K562 (cell line): ENCODE measurements around the gene LRRC27. TPM values are rescaled to one million over a fixed set of nuclear protein-coding genes. Genes with fewer than 3 reads are reported as not detected.

Source experiments
- ATAC-seq: fragments of 200-7000 bp; cut with Tn5 transposase; 3 replicates; pipeline ENCODE4 v1.9.1; 2020; ENCODE audit warnings: moderate library complexity
- BruUV-seq: library from RNA; stranded (reverse); fragments of 400-500 nt; replicated peaks from 2 replicates; lab custom pipeline; 2021; lab: Mats Ljungman, UMichigan
- CTCF ChIA-PET: fragments of 300-600 bp; formaldehyde crosslinking; extraction: SDS; loops from one replicate; lab custom pipeline; 2021; ENCODE audit warnings: low intra/inter-chr PET ratio; lab: Yijun Ruan, JAX
- POLR2A ChIA-PET: fragments of 300-600, 350-650 bp; sonication (Branson Sonifier 250); formaldehyde crosslinking; extraction: SDS; loops from one replicate; lab custom pipeline; 2021; ENCODE audit warnings: antibody characterized with exemption, inconsistent platforms; lab: Yijun Ruan, JAX
- DNase-seq, 4 experiments: peaks; one replicate each; pipeline versions ENCODE4 v3.0.0 to v3.0.0-alpha.2; 2011 to 2018; ENCODE audit warnings: low spot score in 3 of 4, mixed read lengths in 3 of 4; ENCODE audit errors: extremely low read depth in 1 of 4
- FAIRE-seq: peaks from 2 replicates; lab custom pipeline; 2011; peaks lifted over from hg19 to GRCh38; lab: Jason Lieb, UNC
- H2AFZ ChIP-seq: 2 replicates; pipeline ENCODE4 v1.6.0; 2011; ENCODE audit warnings: low read depth, low read length, control low read depth, inconsistent platforms
- H3K27ac ChIP-seq: fragments of 200-600 bp; 3 replicates; pipeline ENCODE4 v1.8.0; 2011; ENCODE audit warnings: low read depth, mild to moderate bottlenecking, control low read depth, inconsistent platforms, low read length, moderate library complexity, mixed read lengths; ENCODE audit errors: extremely low read depth
- H3K27me3 ChIP-seq, 2 experiments: fragments of 300-600 bp in 1 of 2; 2 replicates in 1 of 2; 3 replicates in 1 of 2; pipeline versions ENCODE4 v1.6.0 to v1.8.0; 2011; ENCODE audit warnings: inconsistent platforms in 2 of 2, low read length in 2 of 2, mild to moderate bottlenecking in 1 of 2, mixed read lengths in 1 of 2, moderate library complexity in 1 of 2; ENCODE audit not compliant: control insufficient read depth in 2 of 2, insufficient read depth in 2 of 2
- H3K36me3 ChIP-seq: fragments of 300-600 bp; 3 replicates; pipeline ENCODE4 v1.8.0; 2011; ENCODE audit warnings: mild to moderate bottlenecking, low read length, inconsistent platforms; ENCODE audit not compliant: control insufficient read depth, insufficient read depth
- H3K4me1 ChIP-seq, 2 experiments: fragments of 200-600 bp in 1 of 2; replicated peaks in 1 of 2; 2 replicates in 1 of 2; 3 replicates in 1 of 2; pipeline versions ENCODE4 v1.5.1 to v1.8.0; 2011; ENCODE audit warnings: inconsistent platforms in 2 of 2, low read length in 2 of 2, mild to moderate bottlenecking in 1 of 2, mixed read lengths in 1 of 2, moderate library complexity in 1 of 2; ENCODE audit not compliant: control insufficient read depth in 2 of 2, insufficient read depth in 2 of 2
- H3K4me2 ChIP-seq: 2 replicates; pipeline ENCODE4 v1.6.1; 2011; ENCODE audit warnings: low read length, control low read depth, inconsistent platforms, mixed read lengths; ENCODE audit not compliant: insufficient read depth
- H3K4me3 ChIP-seq: fragments of 200-600 bp; sonication (generic), shearing (Covaris generic); 2 replicates; pipeline ENCODE4 v1.5.1; 2016; ENCODE audit warnings: control low read depth, inconsistent platforms
- H3K79me2 ChIP-seq: fragments of 200-600 bp; 3 replicates; pipeline ENCODE4 v1.8.0; 2011; ENCODE audit warnings: low read length, inconsistent platforms; ENCODE audit not compliant: control insufficient read depth, insufficient read depth
- H3K9ac ChIP-seq, 2 experiments: 2 replicates each; pipeline versions ENCODE4 v1.6.0 to v1.6.1; 2011; ENCODE audit warnings: low read depth in 2 of 2, low read length in 2 of 2, control low read depth in 1 of 2, inconsistent platforms in 1 of 2, mild to moderate bottlenecking in 1 of 2, mixed read lengths in 1 of 2; ENCODE audit not compliant: insufficient read depth in 1 of 2
- H3K9me1 ChIP-seq: one replicate; pipeline ENCODE4 v1.6.0; 2011; ENCODE audit warnings: inconsistent platforms, mild to moderate bottlenecking, low read length, moderate library complexity; ENCODE audit not compliant: control insufficient read depth, insufficient read depth
- H3K9me3 ChIP-seq: replicated peaks from 2 replicates; pipeline ENCODE4 v1.5.1; 2011; ENCODE audit warnings: low read depth, low read length, inconsistent platforms; ENCODE audit not compliant: control insufficient read depth, insufficient read depth
- H4K20me1 ChIP-seq: replicated peaks from 2 replicates; pipeline ENCODE4 v1.6.1; 2011; ENCODE audit warnings: low read length, inconsistent platforms, mixed read lengths; ENCODE audit not compliant: control insufficient read depth, insufficient read depth
- CEBPG ChIP-seq, 3 experiments: fragments of 200-800 bp in 1 of 3; sonication (Bioruptor generic) in 1 of 3; sonication (generic) in 1 of 3; formaldehyde crosslinking in 1 of 3; IDR thresholded peaks in 2 of 3; conservative IDR thresholded peaks in 1 of 3; 2 replicates each; pipeline versions ENCODE4 v1.6.1 to v1.8.0; 2016 to 2022; ENCODE audit warnings: missing compliant biosample characterization in 2 of 3, missing genetic modification characterization in 2 of 3, mild to moderate bottlenecking in 1 of 3, missing genetic modification reagents in 1 of 3
- RFX7 ChIP-seq: fragments of 250-450 bp; sonication (Bioruptor Pico); IDR thresholded peaks from 2 replicates; pipeline ENCODE4 v1.5.1; 2021; ENCODE audit warnings: mild to moderate bottlenecking
- WGBS: fragments of 100-300 bp; shearing (Covaris generic); methylation state at CpG from one replicate; pipeline ENCODE4 v1.1.6; 2016; ENCODE audit warnings: low coverage, mixed read lengths; ENCODE audit not compliant: insufficient coverage; ENCODE audit errors: missing lambda C conversion rate; 5-methylcytosine and 5-hydroxymethylcytosine counted together
- in situ Hi-C: fragments of 300-500 bp; cut with MboI; formaldehyde crosslinking; loops from 4 replicates; pipeline ENCODE4 v1.15.0; 2018; ENCODE audit warnings: inconsistent platforms, mixed read lengths
- intact Hi-C: fragments of 100-400 bp; cut with micrococcal nuclease; formaldehyde crosslinking; loops from 2 replicates; pipeline ENCODE4 v1.14.2; 2022
- polyA plus RNA-seq, 8 experiments: library from polyadenylated mRNA; depleted of rRNA in 4 of 8; stranded (reverse) in 5 of 8; unstranded in 3 of 8; fragments of >200 nt; fragmentation: Nextera tagmentation in 2 of 8; fragmentation: Illumina TruSeq in 1 of 8; extraction: Ambion mirVana in 2 of 8; extraction: Trizol in 1 of 8; gene quantifications; 2 replicates each; pipeline versions ENCODE4 v1.2.1 to v1.2.3, GENCODE V29; 2011 to 2014; ENCODE audit warnings: inconsistent platforms in 1 of 8, missing spikeins in 1 of 8
- total RNA-seq, 7 experiments: library from RNA; depleted of rRNA in 6 of 7; stranded (reverse); fragments of >200 nt in 6 of 7; fragmentation: Illumina TruSeq in 2 of 7; extraction: Trizol in 2 of 7; gene quantifications; 2 replicates each; pipeline versions ENCODE4 v1.2.1 to v1.2.3, GENCODE V29; 2011 to 2021; ENCODE audit warnings: low replicate concordance in 1 of 7
- TF ChIP-seq, protein P1 (sequence below), 2 experiments: fragments of 450-650 bp in 1 of 2; sonication (generic) in 1 of 2; formaldehyde crosslinking in 1 of 2; IDR thresholded peaks in 1 of 2; conservative IDR thresholded peaks in 1 of 2; 2 replicates each; pipeline versions ENCODE4 v1.6.1 to v1.8.1; 2016 to 2023; ENCODE audit warnings: mild to moderate bottlenecking in 2 of 2, moderate library complexity in 2 of 2, inconsistent platforms in 1 of 2, missing genetic modification reagents in 1 of 2

LRRC27 gene
- total and polyA plus RNA-seq, 9 of the 15 experiments (the other 6 are each of a cell fraction or from before 2014, with no cell fraction given), result 0.10 to 2.7 (median 1.4) TPM

DNA sequence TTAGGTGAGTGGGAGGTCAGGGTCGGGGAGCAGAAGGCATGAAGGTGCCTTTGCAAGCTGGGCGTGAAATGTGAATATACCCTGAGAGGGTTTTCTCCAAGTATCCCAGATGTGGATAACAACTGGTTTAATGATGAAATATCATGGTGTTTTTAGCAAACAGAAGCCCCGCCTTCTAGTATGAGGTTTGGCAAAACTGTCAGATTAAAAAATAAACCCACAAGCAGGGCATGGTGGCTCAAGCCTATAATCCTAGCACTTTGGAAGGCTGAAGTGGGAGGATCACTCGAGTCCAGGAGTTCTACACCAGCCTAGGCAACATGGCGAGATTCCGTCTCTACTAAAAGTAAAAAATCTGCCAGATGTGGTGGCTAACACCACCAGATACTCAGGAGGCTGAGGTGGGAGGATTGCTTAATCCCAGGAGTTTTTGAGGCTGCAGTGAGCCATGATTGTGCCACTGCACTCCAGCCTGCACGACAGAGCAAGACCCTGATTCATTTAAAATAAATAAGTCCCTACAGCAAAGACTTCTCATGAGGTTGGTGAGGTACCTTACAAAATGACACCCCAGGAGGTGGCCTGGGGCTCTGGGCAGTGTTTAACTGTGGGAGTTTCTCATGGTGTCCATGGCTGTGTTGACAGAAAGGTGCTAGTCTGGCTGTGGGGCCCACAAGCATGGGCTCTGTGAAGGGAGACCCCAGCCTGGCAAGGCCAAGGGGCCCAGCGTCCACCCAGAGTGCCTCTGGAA is 58.4 kb downstream of the LRRC27 start:
- Histone ChIP-seq H3K4me2 (no peak overlapping the region), H4K20me1 (no peaks in the 10 kb centered on the region), H3K9me3 (no peaks in the 10 kb centered on the region), H3K27ac (no peak overlapping the region), H3K36me3 (no peaks in the 10 kb centered on the region), H3K4me1 (peaks cover 0 to 41% of the 10 kb centered on the region in 2 experiments; a peak in 2 of 5 replicates), H3K9me1 (no peaks in the 10 kb centered on the region), H3K79me2 (no peaks in the 10 kb centered on the region), H2AFZ (no peak overlapping the region), H3K27me3 (no peaks in the 10 kb centered on the region), H3K9ac (no peak overlapping the region; a peak in 1 of 4 replicates), H3K4me3 (no peak overlapping the region)
- ATAC-seq (no peak), DNase-seq (no peak), FAIRE-seq (no peak)
- ChIA-PET CTCF (interaction anchor here (1.5 kb wide), 1 partner anchor 62 kb away, joined by 5 read pairs; no protein-coding TSS in a partner anchor), POLR2A (interaction anchor here (0.6 to 1.2 kb wide), 2 partner anchors 61 kb away, joined by 4 read pairs; no protein-coding TSS in a partner anchor)
- in situ Hi-C loops (loop anchor here (5.0 kb wide), 1 partner anchor 62 kb away; no protein-coding TSS in a partner anchor), intact Hi-C loops (loop anchor here (5.0 kb wide), 1 partner anchor 247 kb away; no protein-coding TSS in a partner anchor)
- 22% methylated on average over 7 of the region's 8 CpGs for WGBS
- BruUV-seq, result no TSS peak
- TF ChIP-seq CEBPG (CRISPR knock-in tag; IDR thresholded peaks at IDR 0.05), result 0 out of 2 replicates have a peak, but pooled peaks have one; percentile 7
- TF ChIP-seq CEBPG (tag; conservative IDR thresholded peaks at IDR 0.05 in 1 of 2, IDR thresholded peaks at IDR 0.05 in 1 of 2), result peak in 1 of 2 experiments; percentile 65; a peak in 1 of 4 replicates
- TF ChIP-seq RFX7 (CRISPR knock-in tag), result no peak
- TF ChIP-seq, protein P1, sequence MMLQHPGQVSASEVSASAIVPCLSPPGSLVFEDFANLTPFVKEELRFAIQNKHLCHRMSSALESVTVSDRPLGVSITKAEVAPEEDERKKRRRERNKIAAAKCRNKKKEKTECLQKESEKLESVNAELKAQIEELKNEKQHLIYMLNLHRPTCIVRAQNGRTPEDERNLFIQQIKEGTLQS (IDR thresholded peaks at IDR 0.05), result 0 out of 2 replicates have a peak, but pooled peaks have one; percentile 14
- TF ChIP-seq, protein P1 (CRISPR knock-in tag; conservative IDR thresholded peaks at IDR 0.05), result no peak
